Panc1 (cell line): ENCODE data around the gene STPG4. TPM values are rescaled to one million over a fixed set of nuclear protein-coding genes. Genes with fewer than 3 reads are reported as not detected.

Source experiments
- ATAC-seq: fragments of 200-7000 bp; cut with Tn5 transposase; 2 replicates; pipeline ENCODE4 v1.9.1; 2020; ENCODE audit warnings: mild to moderate bottlenecking, moderate library complexity
- BruUV-seq: library from RNA; stranded (reverse); fragments of 400-500 nt; replicated peaks from 2 replicates; lab custom pipeline; 2021; lab: Mats Ljungman, UMichigan
- CTCF ChIA-PET: fragments of 300-600 bp; sonication (Branson Sonifier 250); formaldehyde crosslinking; loops from one replicate; lab custom pipeline; 2022; ENCODE audit warnings: antibody characterized with exemption; lab: Charles Lee
- POLR2A ChIA-PET: fragments of 300-600 bp; sonication (Branson Sonifier 250); formaldehyde crosslinking; loops from one replicate; lab custom pipeline; 2022; ENCODE audit warnings: antibody characterized with exemption; lab: Charles Lee
- DNase-seq: peaks from one replicate; pipeline ENCODE4 v3.0.0-alpha.2; 2010; ENCODE audit warnings: low read depth, low spot score
- H3K27ac ChIP-seq: 2 replicates; pipeline ENCODE4 v1.5.1; 2011; ENCODE audit warnings: mild to moderate bottlenecking, low read length, inconsistent platforms
- H3K27me3 ChIP-seq: fragments of 200-500 bp; sonication (Bioruptor generic); 2 replicates; pipeline ENCODE4 v1.6.0; 2014; ENCODE audit warnings: low read length, inconsistent platforms; ENCODE audit not compliant: control insufficient read depth, insufficient read depth
- H3K36me3 ChIP-seq: fragments of 200-500 bp; sonication (Bioruptor generic); 2 replicates; pipeline ENCODE4 v1.5.1; 2014; ENCODE audit warnings: inconsistent platforms, mild to moderate bottlenecking, low read length, moderate library complexity; ENCODE audit not compliant: control insufficient read depth, insufficient read depth
- H3K4me1 ChIP-seq: 2 replicates; pipeline ENCODE4 v1.5.1; 2011; ENCODE audit warnings: inconsistent platforms, mild to moderate bottlenecking, low read length, moderate library complexity; ENCODE audit not compliant: control insufficient read depth, insufficient read depth
- H3K4me3 ChIP-seq, 2 experiments: 2 replicates each; pipeline ENCODE4 v1.5.1; 2011 to 2012; ENCODE audit warnings: low read depth in 2 of 2, low read length in 2 of 2, mild to moderate bottlenecking in 2 of 2, inconsistent platforms in 1 of 2, moderate library complexity in 1 of 2
- H3K9me3 ChIP-seq: fragments of 200-500 bp; sonication (Bioruptor generic); 2 replicates; pipeline ENCODE4 v1.5.1; 2014; ENCODE audit warnings: low read depth, mild to moderate bottlenecking, inconsistent platforms, low read length, moderate library complexity; ENCODE audit not compliant: control insufficient read depth, insufficient read depth
- POLR2AphosphoS5 ChIP-seq: IDR thresholded peaks from 2 replicates; pipeline ENCODE4 v1.6.1; 2012; ENCODE audit warnings: mild to moderate bottlenecking, low read depth, low read length, moderate library complexity
- SIN3A ChIP-seq: IDR thresholded peaks from 2 replicates; pipeline ENCODE4 v1.6.1; 2012; ENCODE audit warnings: low read depth, mild to moderate bottlenecking, low read length, moderate library complexity, borderline replicate concordance; ENCODE audit not compliant: insufficient read depth
- TCF7L2 ChIP-seq: IDR thresholded peaks from 2 replicates; pipeline ENCODE4 v1.6.1; 2011; ENCODE audit warnings: mild to moderate bottlenecking, low read depth, low read length, inconsistent platforms
- in situ Hi-C: cut with HindIII; loops from 2 replicates; pipeline ENCODE4 v1.10.0; 2016; ENCODE audit warnings: low sequenced_read_pairs, low pct_unique_long_range_greater_than_20kb
- intact Hi-C: fragments of 100-400 bp; cut with micrococcal nuclease; formaldehyde crosslinking; loops from one replicate; pipeline ENCODE4 v1.10.0; 2022; ENCODE audit not compliant: unreplicated experiment
- total RNA-seq: library from RNA; stranded (reverse); gene quantifications from one replicate; pipeline ENCODE4 v1.2.1, GENCODE V29; 2021; ENCODE audit not compliant: unreplicated experiment
- TF ChIP-seq, protein P1 (sequence below): fragments of 450-650 bp; IDR thresholded peaks from 2 replicates; pipeline ENCODE4 v1.5.1; 2017; ENCODE audit warnings: mild to moderate bottlenecking
- TF ChIP-seq, protein P2 (sequence below), 2 experiments: IDR thresholded peaks; 2 replicates each; pipeline ENCODE4 v1.6.1; 2011 to 2012; ENCODE audit warnings: low read depth in 2 of 2, control low read depth in 1 of 2, low read length in 1 of 2, mild to moderate bottlenecking in 1 of 2, moderate library complexity in 1 of 2; ENCODE audit not compliant: insufficient read depth in 1 of 2

STPG4 gene
- total RNA-seq, 1 experiment from 2014 or later, result 0.36 TPM

DNA sequence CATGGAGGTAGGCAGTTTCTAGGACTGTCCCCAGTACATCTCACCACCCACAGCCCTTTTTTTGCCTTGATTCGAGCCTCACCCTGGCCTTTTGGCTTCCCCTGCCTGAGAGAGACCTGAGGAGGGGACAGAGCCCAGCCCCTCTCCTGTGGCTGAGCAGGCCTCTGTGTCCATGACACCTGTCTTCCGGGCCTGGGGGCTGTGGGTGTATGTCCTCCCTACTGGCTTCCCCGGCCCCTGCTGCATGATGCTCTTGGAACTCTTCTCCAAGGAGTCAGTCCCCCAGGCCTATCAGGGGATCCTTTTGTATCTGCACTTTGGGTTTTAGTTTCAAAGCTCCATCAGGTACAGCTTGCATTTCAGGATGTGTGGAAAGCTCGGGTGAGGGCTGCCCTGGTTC lies 80.4 kb downstream of the STPG4 start:
- Histone ChIP-seq H3K27me3 (no peaks in the 10 kb centered on the region), H3K36me3 (no peaks in the 10 kb centered on the region), H3K4me1 (peaks cover 54% of the 10 kb centered on the region), H3K4me3 (no peak overlapping the region), H3K9me3 (no peaks in the 10 kb centered on the region), H3K27ac (peak overlapping the region; percentile 34; the same call in 1 of the 2 replicates)
- no peak for DNase-seq
- POLR2A ChIA-PET, result interaction anchor here (0.6 kb wide), 1 partner anchor 1691 kb away, joined by 3 read pairs; no protein-coding TSS in a partner anchor
- ATAC-seq, result no peak
- CTCF ChIA-PET, result no interaction called here
- in situ Hi-C loops (no loop called here), intact Hi-C loops (no loop called here)
- BruUV-seq, result no TSS peak
- TF ChIP-seq SIN3A, result no peak

DNA sequence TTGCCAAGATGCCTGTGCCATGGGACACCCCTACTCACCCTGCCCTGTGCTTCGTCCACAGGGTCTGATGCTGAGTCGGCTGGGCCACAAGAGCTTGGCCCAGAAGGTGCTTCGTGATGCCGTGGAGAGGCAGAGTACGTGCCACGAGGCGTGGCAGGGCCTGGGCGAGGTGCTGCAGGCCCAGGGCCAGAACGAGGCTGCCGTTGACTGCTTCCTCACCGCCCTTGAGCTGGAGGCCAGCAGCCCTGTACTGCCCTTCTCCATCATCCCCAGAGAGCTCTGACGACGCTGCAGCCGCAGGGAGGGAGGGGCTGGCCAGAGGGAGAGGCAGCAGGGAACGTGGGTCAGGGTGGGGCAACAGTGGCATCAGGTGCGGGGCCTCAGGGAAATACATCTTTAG lies 81.5 kb downstream of the STPG4 start:
- in situ Hi-C loops, result no loop called here
- Histone ChIP-seq H3K4me1 (peaks cover 59% of the 10 kb centered on the region), H3K36me3 (no peaks in the 10 kb centered on the region), H3K27me3 (no peaks in the 10 kb centered on the region), H3K4me3 (no peak overlapping the region), H3K9me3 (no peaks in the 10 kb centered on the region), H3K27ac (0 out of 2 replicates have a peak overlapping the region, but pooled peaks have one; percentile 54)
- TF ChIP-seq, protein P1, sequence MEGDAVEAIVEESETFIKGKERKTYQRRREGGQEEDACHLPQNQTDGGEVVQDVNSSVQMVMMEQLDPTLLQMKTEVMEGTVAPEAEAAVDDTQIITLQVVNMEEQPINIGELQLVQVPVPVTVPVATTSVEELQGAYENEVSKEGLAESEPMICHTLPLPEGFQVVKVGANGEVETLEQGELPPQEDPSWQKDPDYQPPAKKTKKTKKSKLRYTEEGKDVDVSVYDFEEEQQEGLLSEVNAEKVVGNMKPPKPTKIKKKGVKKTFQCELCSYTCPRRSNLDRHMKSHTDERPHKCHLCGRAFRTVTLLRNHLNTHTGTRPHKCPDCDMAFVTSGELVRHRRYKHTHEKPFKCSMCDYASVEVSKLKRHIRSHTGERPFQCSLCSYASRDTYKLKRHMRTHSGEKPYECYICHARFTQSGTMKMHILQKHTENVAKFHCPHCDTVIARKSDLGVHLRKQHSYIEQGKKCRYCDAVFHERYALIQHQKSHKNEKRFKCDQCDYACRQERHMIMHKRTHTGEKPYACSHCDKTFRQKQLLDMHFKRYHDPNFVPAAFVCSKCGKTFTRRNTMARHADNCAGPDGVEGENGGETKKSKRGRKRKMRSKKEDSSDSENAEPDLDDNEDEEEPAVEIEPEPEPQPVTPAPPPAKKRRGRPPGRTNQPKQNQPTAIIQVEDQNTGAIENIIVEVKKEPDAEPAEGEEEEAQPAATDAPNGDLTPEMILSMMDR, result no peak
- TF ChIP-seq SIN3A (no peak), TCF7L2 (no peak), POLR2AphosphoS5 (no peak)
- TF ChIP-seq, protein P2, sequence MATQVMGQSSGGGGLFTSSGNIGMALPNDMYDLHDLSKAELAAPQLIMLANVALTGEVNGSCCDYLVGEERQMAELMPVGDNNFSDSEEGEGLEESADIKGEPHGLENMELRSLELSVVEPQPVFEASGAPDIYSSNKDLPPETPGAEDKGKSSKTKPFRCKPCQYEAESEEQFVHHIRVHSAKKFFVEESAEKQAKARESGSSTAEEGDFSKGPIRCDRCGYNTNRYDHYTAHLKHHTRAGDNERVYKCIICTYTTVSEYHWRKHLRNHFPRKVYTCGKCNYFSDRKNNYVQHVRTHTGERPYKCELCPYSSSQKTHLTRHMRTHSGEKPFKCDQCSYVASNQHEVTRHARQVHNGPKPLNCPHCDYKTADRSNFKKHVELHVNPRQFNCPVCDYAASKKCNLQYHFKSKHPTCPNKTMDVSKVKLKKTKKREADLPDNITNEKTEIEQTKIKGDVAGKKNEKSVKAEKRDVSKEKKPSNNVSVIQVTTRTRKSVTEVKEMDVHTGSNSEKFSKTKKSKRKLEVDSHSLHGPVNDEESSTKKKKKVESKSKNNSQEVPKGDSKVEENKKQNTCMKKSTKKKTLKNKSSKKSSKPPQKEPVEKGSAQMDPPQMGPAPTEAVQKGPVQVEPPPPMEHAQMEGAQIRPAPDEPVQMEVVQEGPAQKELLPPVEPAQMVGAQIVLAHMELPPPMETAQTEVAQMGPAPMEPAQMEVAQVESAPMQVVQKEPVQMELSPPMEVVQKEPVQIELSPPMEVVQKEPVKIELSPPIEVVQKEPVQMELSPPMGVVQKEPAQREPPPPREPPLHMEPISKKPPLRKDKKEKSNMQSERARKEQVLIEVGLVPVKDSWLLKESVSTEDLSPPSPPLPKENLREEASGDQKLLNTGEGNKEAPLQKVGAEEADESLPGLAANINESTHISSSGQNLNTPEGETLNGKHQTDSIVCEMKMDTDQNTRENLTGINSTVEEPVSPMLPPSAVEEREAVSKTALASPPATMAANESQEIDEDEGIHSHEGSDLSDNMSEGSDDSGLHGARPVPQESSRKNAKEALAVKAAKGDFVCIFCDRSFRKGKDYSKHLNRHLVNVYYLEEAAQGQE (IDR thresholded peaks at IDR 0.05; ENCODE audit: insufficient read depth in 1 of 2, low read depth in 2 of 2, low read length in 1 of 2), result no peak
- ChIA-PET CTCF (no interaction called here), POLR2A (no interaction called here)
- intact Hi-C loops, result no loop called here
- no TSS peak for BruUV-seq
- DNase-seq (no peak), ATAC-seq (no peak)

DNA sequence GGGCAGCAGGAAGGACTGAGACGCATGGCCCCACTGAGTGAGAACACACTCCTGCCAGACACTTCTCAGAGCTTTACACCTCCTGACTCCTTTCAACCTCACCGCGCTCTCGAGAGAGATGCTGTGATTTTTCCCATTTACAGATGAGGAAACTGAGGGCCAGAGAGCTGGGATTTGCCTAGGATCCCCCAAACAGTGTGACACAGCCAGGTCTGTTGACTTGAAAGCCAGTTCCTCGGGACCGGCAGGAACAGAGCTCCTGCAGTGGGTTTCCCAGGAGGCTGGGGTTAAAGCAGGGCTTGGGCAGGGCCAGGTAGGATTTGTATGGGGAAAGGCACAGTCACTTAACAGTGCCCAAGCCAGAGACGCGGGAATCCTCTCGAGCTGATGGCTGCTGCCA lies 81.9 kb downstream of the STPG4 start:
- TF ChIP-seq, protein P2 (IDR thresholded peaks at IDR 0.05; ENCODE audit: insufficient read depth in 1 of 2, low read depth in 2 of 2, low read length in 1 of 2), result no peak
- TF ChIP-seq POLR2AphosphoS5, result no peak
- TF ChIP-seq, protein P1, result no peak
- no peaks in the 10 kb centered on the region for H3K9me3 ChIP-seq
- ChIA-PET CTCF (no interaction called here), POLR2A (no interaction called here)
- peaks cover 58% of the 10 kb centered on the region for H3K4me1 ChIP-seq
- no peak for DNase-seq
- intact Hi-C loops, result no loop called here
- H3K27me3 ChIP-seq, result no peaks in the 10 kb centered on the region
- no peaks in the 10 kb centered on the region for H3K36me3 ChIP-seq
- H3K27ac ChIP-seq, result peak overlapping the region; percentile 54; the same call in 1 of the 2 replicates
- no TSS peak for BruUV-seq
- in situ Hi-C loops, result no loop called here
- no peak overlapping the region for H3K4me3 ChIP-seq
- ATAC-seq, result no peak
